Measurements from ENCODE around the gene UBE3A.
A peak's percentile ranks its signal among the peaks of the same experiment; 100 is the strongest.

Gene UBE3A

GRCh38 chr15:25437777-25438600 is 835 bp downstream of the UBE3A start:
- TF ChIP-seq, protein P1, sequence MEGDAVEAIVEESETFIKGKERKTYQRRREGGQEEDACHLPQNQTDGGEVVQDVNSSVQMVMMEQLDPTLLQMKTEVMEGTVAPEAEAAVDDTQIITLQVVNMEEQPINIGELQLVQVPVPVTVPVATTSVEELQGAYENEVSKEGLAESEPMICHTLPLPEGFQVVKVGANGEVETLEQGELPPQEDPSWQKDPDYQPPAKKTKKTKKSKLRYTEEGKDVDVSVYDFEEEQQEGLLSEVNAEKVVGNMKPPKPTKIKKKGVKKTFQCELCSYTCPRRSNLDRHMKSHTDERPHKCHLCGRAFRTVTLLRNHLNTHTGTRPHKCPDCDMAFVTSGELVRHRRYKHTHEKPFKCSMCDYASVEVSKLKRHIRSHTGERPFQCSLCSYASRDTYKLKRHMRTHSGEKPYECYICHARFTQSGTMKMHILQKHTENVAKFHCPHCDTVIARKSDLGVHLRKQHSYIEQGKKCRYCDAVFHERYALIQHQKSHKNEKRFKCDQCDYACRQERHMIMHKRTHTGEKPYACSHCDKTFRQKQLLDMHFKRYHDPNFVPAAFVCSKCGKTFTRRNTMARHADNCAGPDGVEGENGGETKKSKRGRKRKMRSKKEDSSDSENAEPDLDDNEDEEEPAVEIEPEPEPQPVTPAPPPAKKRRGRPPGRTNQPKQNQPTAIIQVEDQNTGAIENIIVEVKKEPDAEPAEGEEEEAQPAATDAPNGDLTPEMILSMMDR (IDR thresholded peaks at IDR 0.05): peak; percentile 59

GRCh38 chr15:25436707-25437106 is 2.1 kb downstream of the UBE3A start:
- TF ChIP-seq, protein P1 (IDR thresholded peaks at IDR 0.05): no peak

DNA sequence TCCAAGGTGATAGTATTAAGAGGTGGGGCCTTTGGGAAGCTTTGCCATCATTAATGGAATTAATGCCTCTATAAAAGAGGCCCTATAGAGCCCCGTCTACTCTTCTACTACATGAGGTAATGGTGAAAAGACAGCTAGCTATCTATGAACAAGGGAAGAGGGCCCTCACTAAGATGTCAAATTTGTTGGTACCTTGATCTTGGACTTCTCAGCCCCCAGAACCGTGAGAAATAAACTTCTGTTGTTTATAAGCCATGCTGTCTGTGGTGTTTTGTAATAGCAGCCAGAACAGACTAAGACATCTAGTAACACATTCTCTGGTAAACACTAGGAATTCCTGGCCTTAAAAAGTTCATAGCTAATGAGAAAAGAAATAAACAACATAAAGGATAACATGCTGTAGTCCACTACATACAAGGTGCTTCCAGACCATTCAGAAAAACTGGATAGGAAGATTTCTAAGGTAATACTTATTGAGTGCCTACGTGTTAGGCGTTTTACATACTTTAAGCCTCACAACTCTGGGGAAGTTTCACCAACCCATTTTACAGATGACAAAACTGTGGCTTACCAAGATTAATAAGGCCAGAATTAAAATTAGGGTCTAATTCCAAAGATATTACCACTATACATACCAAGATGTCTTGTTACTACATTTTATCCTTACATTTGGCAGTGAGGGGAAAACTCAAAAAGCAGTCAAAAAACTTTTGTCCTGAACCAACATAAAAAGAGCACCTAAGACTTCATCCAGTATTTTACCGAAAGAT is 3.2 kb downstream of the UBE3A start:
- TF ChIP-seq, protein P1 (IDR thresholded peaks at IDR 0.05): no peak

DNA sequence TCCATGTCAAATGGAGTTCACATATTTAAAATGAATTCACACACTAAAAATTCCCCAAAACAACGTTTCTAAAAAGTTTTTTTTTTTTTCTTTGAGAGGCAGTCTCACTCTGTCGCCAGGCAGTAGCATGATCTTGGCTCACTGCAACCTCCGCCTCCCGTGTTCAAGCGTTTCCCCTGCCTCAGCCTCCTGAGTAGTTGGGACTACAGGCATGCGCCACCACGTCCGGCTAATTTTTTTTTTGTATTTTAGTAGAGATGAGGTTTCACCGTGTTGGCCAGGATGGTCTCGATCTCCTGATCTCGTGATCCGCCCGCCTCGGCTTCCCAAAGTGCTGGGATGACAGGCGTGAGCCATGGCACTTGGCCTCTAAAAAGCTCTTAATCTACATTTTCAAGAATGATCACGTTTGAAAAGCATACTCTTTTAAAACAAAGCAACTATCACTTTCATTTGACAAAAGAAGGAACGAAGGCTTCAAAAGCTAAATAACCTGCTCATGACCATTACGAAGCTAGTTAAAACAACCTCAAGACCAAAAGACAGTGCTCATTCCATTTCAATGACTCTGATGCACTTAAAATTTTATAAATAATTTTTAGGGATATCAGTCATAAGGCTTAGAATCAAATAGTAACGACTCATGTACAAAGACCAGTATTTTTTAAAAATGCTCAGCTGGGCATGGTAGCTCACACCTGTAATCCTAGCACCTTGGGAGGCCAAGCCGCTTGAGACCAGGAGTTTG is 5.5 kb downstream of the UBE3A start:
- TF ChIP-seq, protein P1 (IDR thresholded peaks at IDR 0.05): no peak

DNA sequence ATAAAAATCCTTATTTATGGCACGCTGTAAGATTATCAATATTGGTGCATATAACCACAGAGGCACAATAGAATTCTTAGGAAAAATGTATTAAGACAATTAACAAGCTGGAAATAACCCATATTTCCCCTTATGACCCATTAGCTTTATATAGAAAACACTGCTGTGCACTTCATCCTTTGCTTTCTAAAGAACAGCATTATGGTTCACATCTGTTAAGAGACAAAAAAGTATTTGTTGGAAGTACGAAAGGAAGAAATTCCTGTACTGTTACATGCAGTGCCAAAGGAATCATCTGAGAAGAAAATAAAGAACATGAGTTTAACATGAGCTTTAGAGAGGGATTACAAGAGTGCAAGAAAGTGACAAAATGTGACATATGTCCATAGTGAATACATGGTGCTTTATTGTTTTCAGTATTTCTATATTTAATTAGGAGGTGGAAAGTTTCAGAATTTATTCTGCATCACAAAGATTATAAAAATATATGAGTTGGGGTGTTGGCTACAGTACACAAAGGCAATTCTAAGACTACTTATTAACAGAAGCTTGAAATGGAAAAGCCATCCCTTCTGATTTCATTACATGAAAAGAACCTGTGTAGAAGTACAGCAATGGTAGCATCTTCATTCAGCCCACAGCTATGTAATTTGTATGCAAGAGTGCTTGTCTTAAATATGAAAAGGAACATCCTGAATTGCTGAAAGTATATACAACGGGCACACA is 6.8 kb downstream of the UBE3A start:
- TF ChIP-seq, protein P1 (IDR thresholded peaks at IDR 0.05): no peak

GRCh38 chr15:25427861-25428260 is 11.0 kb downstream of the UBE3A start:
- TF ChIP-seq, protein P1 (IDR thresholded peaks at IDR 0.05): no peak
